ENCODE measurements around the gene RPP25L.

The RPP25L gene

GRCh38 chr9:34585946-34586669 lies 25.8 kb downstream of the RPP25L start:
- no peak for DNase-seq (ENCODE audit: low read depth)

DNA sequence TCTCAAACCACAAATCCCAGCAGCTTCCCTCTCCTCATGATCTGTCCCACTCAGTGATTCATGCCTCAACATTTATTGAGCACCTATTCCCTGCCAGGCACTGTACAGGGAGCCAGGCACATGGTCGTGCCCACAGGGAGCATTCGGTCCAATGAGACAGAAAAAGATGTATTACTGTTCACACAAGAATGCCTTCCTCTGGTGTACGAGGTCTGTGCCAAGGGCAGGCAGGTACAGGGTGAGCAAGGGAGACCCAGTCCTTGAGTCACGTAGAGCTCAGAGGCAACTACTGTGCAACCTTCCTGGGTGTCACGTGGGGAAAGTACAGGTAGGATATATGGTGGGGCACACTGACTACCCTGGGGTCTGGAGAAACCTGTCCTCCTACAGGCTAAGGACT lies 26.9 kb downstream of the RPP25L start:
- no peak for DNase-seq (ENCODE audit: low read depth)

- no peak for DNase-seq (ENCODE audit: low read depth)
These were observed 29.1 kb downstream of the RPP25L start for GRCh38 chr9:34582787-34583186.

- DNase-seq (ENCODE audit: low read depth): no peak
These were observed 30.6 kb downstream of the RPP25L start for GRCh38 chr9:34581318-34581717.

GRCh38 chr9:34580358-34580757 lies 31.5 kb downstream of the RPP25L start:
- no peak for DNase-seq (ENCODE audit: low read depth)

DNA sequence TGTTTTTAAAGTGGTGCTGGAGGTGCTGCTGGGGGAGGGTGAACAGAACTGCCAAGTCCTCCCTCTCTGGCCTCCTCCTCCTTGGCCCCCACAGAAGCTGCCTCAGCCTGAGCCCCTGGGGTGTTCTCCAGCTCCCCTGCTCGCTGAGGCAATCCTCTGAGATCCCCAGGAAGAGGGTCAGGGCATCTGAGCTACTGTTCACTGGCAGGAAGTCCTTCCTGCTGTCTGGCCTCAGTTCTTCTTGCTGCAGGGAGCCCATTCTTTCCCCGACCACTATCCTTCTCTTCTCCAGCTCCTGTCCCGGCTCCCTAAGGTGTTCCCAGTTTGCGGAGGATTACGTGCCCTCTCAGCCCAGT lies 32.1 kb downstream of the RPP25L start:
- DNase-seq (ENCODE audit: low read depth): no peak

- DNase-seq (ENCODE audit: low read depth): no peak
These were observed 32.6 kb downstream of the RPP25L start for GRCh38 chr9:34579104-34579807.

DNA sequence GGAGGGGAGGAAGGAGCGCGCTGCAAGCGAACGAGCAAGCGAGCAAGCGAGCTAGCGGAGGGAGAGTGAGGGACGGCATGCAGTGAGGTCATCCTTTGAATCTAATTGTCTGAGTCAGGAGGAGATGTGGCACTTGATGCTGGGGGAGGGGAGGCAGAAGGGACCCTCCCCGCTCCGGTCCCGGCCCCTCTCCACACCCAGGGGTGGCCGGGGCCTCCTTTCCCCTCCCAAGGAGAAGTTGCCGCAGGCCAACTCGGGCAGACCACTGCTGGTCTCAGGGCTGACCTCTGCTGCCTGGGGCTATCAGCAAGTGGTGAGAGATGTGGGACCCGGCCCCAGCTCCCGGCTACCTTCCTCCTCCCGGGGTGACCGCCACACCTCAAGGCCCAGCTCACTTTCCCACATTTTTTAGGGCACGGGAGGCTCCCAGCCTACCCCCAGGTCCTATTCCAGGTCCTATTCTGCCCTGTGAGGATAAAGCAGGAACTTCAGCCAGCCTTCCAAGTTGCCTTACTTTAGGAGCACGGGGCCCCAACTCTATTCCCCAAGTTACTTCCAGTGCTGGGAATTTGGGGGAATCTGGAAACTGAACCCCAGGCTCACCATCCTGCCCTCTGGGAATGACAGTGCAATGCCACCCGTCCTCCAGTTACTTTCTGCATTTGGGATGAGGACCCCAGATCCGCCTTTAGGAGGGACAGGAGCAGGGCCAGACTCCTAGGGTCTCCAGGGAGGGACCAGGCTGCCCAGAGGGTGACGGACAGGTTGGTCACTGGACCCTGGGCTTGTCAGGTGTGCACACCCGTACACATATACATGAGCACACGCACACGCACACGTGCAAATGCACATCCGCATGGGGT lies 33.4 kb downstream of the RPP25L start:
- DNase-seq (ENCODE audit: low read depth): no peak

- DNase-seq (ENCODE audit: low read depth): no peak
These were observed 34.3 kb downstream of the RPP25L start for GRCh38 chr9:34577400-34578240.

DNA sequence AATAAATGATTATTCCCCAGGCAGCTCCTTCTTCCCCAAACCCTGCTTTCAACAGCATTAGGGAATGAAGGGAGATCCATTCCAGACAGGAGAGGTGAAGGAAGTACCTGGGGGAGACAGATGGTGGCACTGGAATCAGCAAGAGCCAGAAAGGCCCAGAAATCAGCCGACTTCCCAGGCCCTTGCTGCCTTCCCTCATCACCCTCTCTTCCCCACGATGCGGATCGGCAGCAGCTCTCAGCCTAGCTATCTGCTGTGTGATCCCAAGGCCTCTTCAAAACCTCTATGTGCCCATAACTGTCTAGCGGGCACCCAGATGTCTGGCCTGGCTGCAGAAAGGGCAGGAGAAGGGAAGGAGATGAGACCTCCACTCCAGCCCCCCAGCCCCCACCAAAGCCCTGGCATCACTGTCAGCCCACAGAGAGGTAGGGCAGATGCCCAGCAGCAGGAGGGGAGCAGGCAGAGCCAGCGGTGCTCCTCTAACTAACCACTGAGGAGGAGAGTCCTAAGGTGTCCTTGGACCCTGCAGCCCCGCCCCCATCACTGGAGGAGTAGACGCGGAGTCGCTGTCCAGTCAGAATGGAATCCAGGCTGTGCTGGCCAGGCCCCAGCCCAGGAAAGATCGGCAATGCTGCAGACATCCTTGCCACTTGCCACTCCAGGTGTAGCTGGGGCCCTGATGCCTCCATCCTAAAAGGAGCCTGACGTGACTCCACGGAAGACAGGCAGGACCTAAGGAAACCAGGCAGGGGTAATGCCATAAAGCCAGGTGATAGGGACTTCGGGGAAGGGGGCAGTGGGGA lies 35.1 kb downstream of the RPP25L start:
- no peak for DNase-seq (ENCODE audit: low read depth)

- no peak for DNase-seq (ENCODE audit: low read depth)
These were observed 35.9 kb downstream of the RPP25L start for GRCh38 chr9:34575862-34576596.

DNA sequence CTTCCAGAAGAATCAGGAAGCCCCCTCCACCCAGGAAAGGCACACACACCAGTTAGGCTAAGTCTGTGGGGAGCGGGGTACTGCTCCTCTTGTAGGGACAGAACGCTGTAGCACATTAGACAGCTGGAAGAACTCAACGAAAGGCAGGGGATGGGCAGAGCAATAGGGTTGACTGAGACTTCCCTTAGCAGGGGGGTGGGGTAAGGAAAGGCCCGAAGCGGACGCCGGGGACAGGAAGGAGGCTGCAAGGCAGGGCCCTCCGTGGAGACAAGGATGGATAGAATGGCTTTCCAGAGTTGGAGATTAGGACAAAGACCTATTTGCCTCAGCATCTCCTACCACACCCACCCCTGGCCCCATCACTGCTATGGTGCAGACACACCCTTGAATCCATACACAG lies 36.7 kb downstream of the RPP25L start:
- DNase-seq (ENCODE audit: low read depth): no peak

DNA sequence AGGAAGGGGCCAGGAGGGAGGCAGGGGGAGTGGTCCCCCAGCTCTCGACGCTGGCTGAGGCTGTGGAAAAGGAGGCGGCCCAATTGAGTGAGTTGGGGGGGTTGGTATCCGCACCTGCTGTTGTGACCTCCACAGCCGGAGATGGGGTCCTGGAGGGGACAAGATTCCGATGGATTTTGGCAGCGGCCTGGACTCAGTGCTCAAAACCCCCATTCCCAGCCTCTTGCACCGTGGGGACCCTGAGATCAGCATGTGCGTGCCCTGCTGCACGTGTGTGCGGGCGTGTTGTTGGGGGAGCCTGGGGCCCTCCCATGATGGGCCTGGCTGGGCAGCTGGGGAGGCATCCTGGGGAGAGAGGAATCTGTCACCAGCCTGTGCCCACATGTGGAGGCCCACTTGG lies 37.3 kb downstream of the RPP25L start:
- DNase-seq (ENCODE audit: low read depth): no peak

- no peak for DNase-seq (ENCODE audit: low read depth)
These were observed 38.1 kb downstream of the RPP25L start for GRCh38 chr9:34573599-34574325.

DNA sequence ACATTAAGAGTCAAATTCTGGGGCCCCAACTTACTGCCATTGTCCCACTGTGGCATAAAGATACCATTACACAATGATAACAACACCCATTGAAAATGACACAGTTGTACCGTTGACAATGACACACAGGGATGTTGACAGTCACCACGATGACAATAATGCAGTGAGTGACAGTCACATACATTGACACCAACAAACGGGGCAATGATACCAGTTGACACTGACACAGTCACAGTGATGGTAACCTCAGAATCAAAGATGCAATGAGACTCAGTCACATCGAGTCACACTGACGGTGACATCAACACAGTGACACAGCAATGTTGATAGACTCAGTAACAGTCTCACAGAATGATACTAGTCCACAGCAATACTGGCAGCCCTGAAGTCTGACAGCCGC lies 39.3 kb downstream of the RPP25L start:
- DNase-seq (ENCODE audit: low read depth): no peak

DNA sequence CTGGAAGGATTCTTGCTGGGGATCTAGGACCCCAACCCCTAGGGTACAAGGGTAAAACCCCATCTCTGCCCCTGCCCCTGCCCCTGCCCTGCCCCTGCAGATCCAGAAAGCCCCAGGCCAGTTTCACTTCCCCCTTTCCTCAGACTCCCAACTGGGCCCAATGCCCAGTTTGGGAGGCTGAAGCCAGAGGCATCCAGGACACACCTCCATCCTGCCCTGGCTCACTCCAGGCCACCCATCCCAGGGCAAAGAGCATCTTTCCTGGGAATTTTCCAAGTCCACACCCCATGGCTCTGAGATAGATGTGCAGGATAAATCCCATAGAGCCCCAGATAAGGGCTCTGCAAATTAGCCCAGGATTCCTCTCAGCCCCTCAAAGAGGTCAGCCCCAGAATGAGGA lies 39.8 kb downstream of the RPP25L start:
- no peak for DNase-seq (ENCODE audit: low read depth)

- no peak for DNase-seq (ENCODE audit: low read depth)
These were observed 40.5 kb downstream of the RPP25L start for GRCh38 chr9:34571481-34571810.

DNA sequence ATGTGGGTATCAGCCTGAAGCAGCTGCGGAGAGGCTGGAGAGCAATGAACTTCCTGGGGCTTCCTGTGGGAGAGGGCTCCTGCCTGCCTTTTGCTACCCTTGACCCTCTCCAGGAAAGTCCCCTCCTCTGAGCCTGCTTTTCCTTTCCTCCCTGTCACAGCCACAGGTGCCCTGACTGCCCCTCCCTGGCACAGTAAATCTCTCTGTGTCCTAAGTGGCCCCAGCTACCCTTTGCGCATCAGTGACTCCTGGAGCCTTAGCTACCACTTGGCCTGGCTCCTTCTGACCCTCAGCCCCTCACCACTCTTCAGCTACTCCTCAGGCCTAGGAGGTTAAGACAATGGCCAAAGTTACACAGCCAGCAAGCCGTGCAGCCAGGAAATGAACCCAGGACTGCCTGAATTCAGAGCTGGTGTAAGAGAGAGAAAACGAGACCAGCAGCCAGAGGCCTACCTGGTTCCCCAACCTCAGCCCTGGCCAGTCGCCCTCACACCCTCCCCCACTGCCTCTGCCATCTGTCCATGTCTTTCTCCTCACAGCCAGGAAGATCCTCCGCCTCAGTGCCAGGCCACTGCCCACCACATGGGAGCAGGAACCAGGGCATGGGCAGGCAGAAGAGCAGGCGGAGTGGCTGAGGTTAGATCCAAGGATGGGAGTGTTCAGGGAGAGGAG lies 41.0 kb downstream of the RPP25L start:
- no peak for DNase-seq (ENCODE audit: low read depth)

- no peak for DNase-seq (ENCODE audit: low read depth)
These were observed 41.5 kb downstream of the RPP25L start for GRCh38 chr9:34570376-34570775.

Measured in HS-27A (cell line).